Naive thymus-derived CD4-positive, alpha-beta T cell (primary cell): ENCODE measurements around the gene OR2D3. TPM values are rescaled to one million over a fixed set of nuclear protein-coding genes. Genes with fewer than 3 reads are reported as not detected.
"Not testable (repeated sequence)": the region's sequence is repeated elsewhere in the genome, so short reads cannot be mapped to it uniquely, and the experiment has no call there.

Experiments used
- ATAC-seq: fragments of 150-1000 bp; cut with Tn5 transposase; 2 replicates; pipeline ENCODE4 v1.10.0; 2021; ENCODE audit warnings: mild to moderate bottlenecking, moderate library complexity
- CTCF ChIA-PET: fragments of 350-600 bp; sonication (Branson Sonifier 250); formaldehyde crosslinking; loops from one replicate; lab custom pipeline; 2021; ENCODE audit warnings: antibody characterized with exemption; lab: Charles Lee
- POLR2A ChIA-PET: fragments of 350-600 bp; sonication (Branson Sonifier 250); formaldehyde crosslinking; loops from one replicate; lab custom pipeline; 2021; ENCODE audit warnings: antibody characterized with exemption, inconsistent platforms; lab: Charles Lee
- DNase-seq, 9 donors: peaks; one replicate each; pipeline versions ENCODE4 v3.0.0 to v3.0.0-alpha.2; 2020 to 2022; ENCODE audit warnings: mixed read lengths in 1 of 9
- H3K27ac ChIP-seq: one replicate; pipeline ENCODE4 v1.7.0; 2013; ENCODE audit warnings: mild to moderate bottlenecking, low read depth, low read length, moderate library complexity
- H3K27me3 ChIP-seq, 2 donors: one replicate each; pipeline ENCODE4 v1.7.0; 2013; ENCODE audit warnings: low read length in 2 of 2, mild to moderate bottlenecking in 2 of 2, moderate library complexity in 2 of 2; ENCODE audit not compliant: control insufficient read depth in 2 of 2, insufficient read depth in 2 of 2
- H3K36me3 ChIP-seq, 3 experiments: 1 replicate in 2 of 3; 2 replicates in 1 of 3; pipeline ENCODE4 v1.7.0; 2013; ENCODE audit warnings: low read length in 3 of 3, mild to moderate bottlenecking in 3 of 3, moderate library complexity in 1 of 3; ENCODE audit not compliant: insufficient read depth in 3 of 3, control insufficient read depth in 2 of 3
- H3K4me1 ChIP-seq, 2 donors: one replicate each; pipeline ENCODE4 v1.7.0; 2013; ENCODE audit warnings: low read length in 2 of 2, mild to moderate bottlenecking in 2 of 2, moderate library complexity in 1 of 2; ENCODE audit not compliant: control insufficient read depth in 2 of 2, insufficient read depth in 2 of 2
- H3K4me3 ChIP-seq: 2 replicates; pipeline ENCODE4 v1.7.0; 2013; ENCODE audit warnings: mild to moderate bottlenecking, low read length
- H3K9me3 ChIP-seq, 3 experiments: 1 replicate in 2 of 3; 2 replicates in 1 of 3; pipeline ENCODE4 v1.7.0; 2013; ENCODE audit warnings: low read length in 3 of 3; ENCODE audit not compliant: control insufficient read depth in 2 of 3
- H3K27ac Mint-ChIP-seq, 9 donors: one replicate each; pipeline ENCODE4 v1.8.0; 2020 to 2022; ENCODE audit warnings: mixed read lengths in 9 of 9, mild to moderate bottlenecking in 8 of 9, moderate library complexity in 5 of 9, inconsistent platforms in 2 of 9
- H3K27me3 Mint-ChIP-seq, 5 donors: one replicate each; pipeline ENCODE4 v1.8.0; 2021 to 2022; ENCODE audit warnings: mixed read lengths in 5 of 5, mild to moderate bottlenecking in 1 of 5
- H3K36me3 Mint-ChIP-seq, 5 donors: one replicate each; pipeline ENCODE4 v1.8.0; 2020 to 2022; ENCODE audit warnings: mixed read lengths in 5 of 5, mild to moderate bottlenecking in 3 of 5, inconsistent platforms in 1 of 5
- H3K4me1 Mint-ChIP-seq, 7 donors: one replicate each; pipeline ENCODE4 v1.8.0; 2020 to 2022; ENCODE audit warnings: mixed read lengths in 7 of 7, mild to moderate bottlenecking in 3 of 7, inconsistent platforms in 1 of 7
- H3K4me3 Mint-ChIP-seq, 10 donors: one replicate each; pipeline ENCODE4 v1.8.0; 2020 to 2022; ENCODE audit warnings: mild to moderate bottlenecking in 10 of 10, mixed read lengths in 10 of 10, moderate library complexity in 6 of 10, inconsistent platforms in 2 of 10
- H3K9me3 Mint-ChIP-seq, 11 donors: one replicate each; pipeline ENCODE4 v1.8.0; 2020 to 2022; ENCODE audit warnings: mixed read lengths in 11 of 11, mild to moderate bottlenecking in 4 of 11, inconsistent platforms in 1 of 11, moderate library complexity in 1 of 11
- intact Hi-C, 2 donors: fragments of 100-400 bp; cut with micrococcal nuclease; formaldehyde crosslinking; loops; one replicate each; pipeline ENCODE4 v1.15.1; 2023
- polyA plus RNA-seq, 2 donors: library from polyadenylated mRNA; unstranded; fragments of 300-500 nt; fragmentation: Illumina TruSeq; gene quantifications; one replicate each; pipeline ENCODE4 v1.2.3, GENCODE V29; 2021
- total RNA-seq, 6 experiments: library from RNA in 5 of 6; stranded (reverse) in 5 of 6; gene quantifications; 1 replicate in 5 of 6; 2 replicates in 1 of 6; pipeline ENCODE4 v1.2.3 and lab custom pipeline; 2021 to 2026

The OR2D3 gene
- total and polyA plus RNA-seq, 7 experiments from 2014 or later = not detected

GRCh38 chr11:6943131-6943530, 22.3 kb downstream of the OR2D3 start:
- Mint-ChIP-seq H3K27me3 (peaks cover 0 to 4% (median 0%) of the 10 kb centered on the region in 5 donors), H3K36me3 (peaks cover 0 to 4% (median 0%) of the 10 kb centered on the region in 5 donors), H3K9me3 (peaks cover 0 to 4% (median 0%) of the 10 kb centered on the region in 11 donors), H3K4me3 (no peak overlapping the region), H3K27ac (no peak overlapping the region), H3K4me1 (no peaks in the 10 kb centered on the region)
- ChIA-PET POLR2A (no interaction called here), CTCF (no interaction called here)
- H3K9me3 ChIP-seq = no peaks in the 10 kb centered on the region
- DNase-seq = no peak
- H3K36me3 ChIP-seq = no peaks in the 10 kb centered on the region
- no peaks in the 10 kb centered on the region for H3K4me1 ChIP-seq
- no peaks in the 10 kb centered on the region for H3K27me3 ChIP-seq
- no peak for ATAC-seq
- intact Hi-C loops = no loop called here
- no peak overlapping the region for H3K27ac ChIP-seq
- no peak overlapping the region for H3K4me3 ChIP-seq

GRCh38 chr11:6954248-6954647, 33.4 kb downstream of the OR2D3 start:
- Mint-ChIP-seq H3K36me3 (peaks cover 0 to 12% (median 4%) of the 10 kb centered on the region in 5 donors), H3K27me3 (peaks cover 0 to 12% (median 0%) of the 10 kb centered on the region in 5 donors), H3K9me3 (peaks cover 0 to 18% (median 4%) of the 10 kb centered on the region in 11 donors)
- H3K4me1 ChIP-seq, POLR2A ChIA-PET, H3K4me3 Mint-ChIP-seq, H3K27me3 ChIP-seq, CTCF ChIA-PET, H3K4me1 Mint-ChIP-seq, H3K9me3 ChIP-seq, H3K36me3 ChIP-seq, ATAC-seq, H3K4me3 ChIP-seq, H3K27ac Mint-ChIP-seq, intact Hi-C loops, H3K27ac ChIP-seq: not testable (repeated sequence)
- peak in 1 of 9 donors; percentile 6 for DNase-seq

GRCh38 chr11:6962141-6962540, 41.3 kb downstream of the OR2D3 start:
- ChIA-PET POLR2A (no interaction called here), CTCF (no interaction called here)
- Mint-ChIP-seq H3K27me3 (peaks cover 0 to 10% (median 0%) of the 10 kb centered on the region in 5 donors), H3K27ac (no peak overlapping the region), H3K9me3 (peaks cover 0 to 5% (median 0%) of the 10 kb centered on the region in 11 donors), H3K4me3 (no peak overlapping the region), H3K4me1 (no peaks in the 10 kb centered on the region), H3K36me3 (peaks cover 0 to 4% (median 0%) of the 10 kb centered on the region in 5 donors)
- ATAC-seq (no peak), DNase-seq (no peak)
- Histone ChIP-seq H3K4me3 (no peak overlapping the region), H3K36me3 (no peaks in the 10 kb centered on the region), H3K9me3 (no peaks in the 10 kb centered on the region), H3K4me1 (no peaks in the 10 kb centered on the region), H3K27me3 (no peaks in the 10 kb centered on the region), H3K27ac (no peak overlapping the region)
- intact Hi-C loops = no loop called here

GRCh38 chr11:6962673-6963072, 41.9 kb downstream of the OR2D3 start:
- H3K9me3 Mint-ChIP-seq = peaks cover 0 to 10% (median 3%) of the 10 kb centered on the region in 11 donors
- no peaks in the 10 kb centered on the region for H3K27me3 ChIP-seq
- peaks cover 0 to 8% (median 0%) of the 10 kb centered on the region in 5 donors for H3K27me3 Mint-ChIP-seq
- H3K4me1 Mint-ChIP-seq = no peaks in the 10 kb centered on the region
- no peak overlapping the region for H3K4me3 Mint-ChIP-seq
- intact Hi-C loops = no loop called here
- ATAC-seq (no peak), DNase-seq (no peak)
- ChIA-PET CTCF (no interaction called here), POLR2A (no interaction called here)
- no peaks in the 10 kb centered on the region for H3K4me1 ChIP-seq
- no peak overlapping the region for H3K27ac ChIP-seq
- H3K27ac Mint-ChIP-seq = no peak overlapping the region
- H3K36me3 ChIP-seq = no peaks in the 10 kb centered on the region
- peaks cover 0 to 4% (median 0%) of the 10 kb centered on the region in 5 donors for H3K36me3 Mint-ChIP-seq
- no peaks in the 10 kb centered on the region for H3K9me3 ChIP-seq
- H3K4me3 ChIP-seq = no peak overlapping the region

DNA sequence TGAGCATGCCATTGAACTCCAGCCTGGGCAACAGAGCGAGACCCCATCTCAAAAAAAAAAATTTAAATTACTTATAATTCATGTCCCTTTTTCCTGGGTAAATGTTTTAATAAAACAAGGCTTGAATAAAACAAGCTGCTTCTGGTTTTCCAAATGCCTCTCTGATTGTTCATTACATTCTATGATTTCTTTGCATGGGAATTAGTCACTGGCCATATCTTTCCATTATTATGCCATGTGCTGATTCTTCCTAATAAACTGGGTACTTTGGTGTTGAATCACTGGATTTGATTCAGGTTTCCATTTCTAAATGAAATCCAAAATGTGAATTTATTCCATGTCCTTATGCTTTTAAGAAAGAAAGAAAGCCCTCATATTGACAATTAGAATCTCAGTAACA, 48.0 kb downstream of the OR2D3 start:
- Mint-ChIP-seq H3K27ac (no peak overlapping the region), H3K4me1 (no peaks in the 10 kb centered on the region), H3K36me3 (peaks cover 0 to 5% (median 0%) of the 10 kb centered on the region in 5 donors), H3K27me3 (peaks cover 0 to 12% (median 0%) of the 10 kb centered on the region in 5 donors), H3K4me3 (no peak overlapping the region), H3K9me3 (peaks cover 0 to 20% (median 7%) of the 10 kb centered on the region in 11 donors)
- intact Hi-C loops = no loop called here
- Histone ChIP-seq H3K4me3 (no peak overlapping the region), H3K27me3 (no peaks in the 10 kb centered on the region), H3K27ac (no peak overlapping the region), H3K36me3 (no peaks in the 10 kb centered on the region), H3K9me3 (no peaks in the 10 kb centered on the region), H3K4me1 (no peaks in the 10 kb centered on the region)
- ChIA-PET POLR2A (no interaction called here), CTCF (no interaction called here)
- DNase-seq (no peak), ATAC-seq (no peak)

DNA sequence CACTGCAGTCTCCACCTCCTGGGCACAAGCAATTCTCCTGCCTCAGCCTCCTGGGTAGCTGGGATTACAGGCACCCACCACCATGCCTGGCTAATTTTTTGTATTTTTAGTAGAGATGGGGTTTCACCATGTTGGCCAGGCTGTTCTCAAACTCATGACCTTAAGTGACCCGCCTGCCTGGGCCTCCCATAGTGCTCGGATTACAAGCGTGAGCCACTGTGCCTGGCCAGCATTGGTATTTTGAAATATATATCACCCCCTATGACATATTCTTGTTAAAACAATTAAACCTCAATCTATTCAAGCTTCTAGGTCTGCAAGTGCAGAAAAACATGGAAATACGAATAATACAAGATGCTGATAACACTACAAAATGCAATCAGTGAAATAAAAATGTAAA, 49.1 kb downstream of the OR2D3 start:
- CTCF ChIA-PET, H3K4me3 Mint-ChIP-seq, H3K9me3 ChIP-seq, H3K4me1 ChIP-seq, ATAC-seq, H3K4me3 ChIP-seq, H3K4me1 Mint-ChIP-seq, POLR2A ChIA-PET, H3K36me3 Mint-ChIP-seq, DNase-seq, H3K36me3 ChIP-seq, intact Hi-C loops, H3K27me3 ChIP-seq, H3K27ac ChIP-seq, H3K27ac Mint-ChIP-seq: not testable (repeated sequence)
- peaks cover 0 to 20% (median 7%) of the 10 kb centered on the region in 11 donors for H3K9me3 Mint-ChIP-seq
- H3K27me3 Mint-ChIP-seq = peaks cover 0 to 12% (median 0%) of the 10 kb centered on the region in 5 donors
